ENCODE data around the gene FLYWCH1. TPM values are rescaled to one million over a fixed set of nuclear protein-coding genes. Genes with fewer than 3 reads are reported as not detected.

FLYWCH1 gene
- total RNA-seq, 1 experiment from 2014 or later: 23.3 TPM

GRCh38 chr16:2962334-2963073, 50.8 kb downstream of the FLYWCH1 start:
- Histone ChIP-seq H3K36me3 (ENCODE audit: control insufficient read depth, insufficient read depth, low read length) (no peaks in the 10 kb centered on the region), H3K9me3 (no peaks in the 10 kb centered on the region), H3K4me3 (ENCODE audit: low read depth, low read length) (no peak overlapping the region), H3K4me1 (peaks cover 6% of the 10 kb centered on the region), H3K27me3 (replicated peaks; ENCODE audit: control insufficient read depth, insufficient read depth, low read length) (no peaks in the 10 kb centered on the region)
- Mint-ChIP-seq H3K9me3 (ENCODE audit: unreplicated experiment) (no peaks in the 10 kb centered on the region), H3K36me3 (ENCODE audit: insufficient read depth, unreplicated experiment) (peaks cover 10% of the 10 kb centered on the region), H3K27ac (ENCODE audit: unreplicated experiment) (no peak overlapping the region), H3K4me1 (ENCODE audit: low read depth, unreplicated experiment) (no peaks in the 10 kb centered on the region), H3K4me3 (ENCODE audit: unreplicated experiment) (no peak overlapping the region), H3K27me3 (ENCODE audit: insufficient read depth, unreplicated experiment) (no peaks in the 10 kb centered on the region)
- no TSS peak for BruUV-seq (replicated peaks)
- POLR2A ChIA-PET: no interaction called here
- intact Hi-C loops (cut with micrococcal nuclease; ENCODE audit: unreplicated experiment): no loop called here
- CTCF ChIA-PET: interaction anchor here (0.6 kb wide), 1 partner anchor 15 kb away, joined by 3 read pairs; no protein-coding TSS in a partner anchor
- TF ChIP-seq CTCF (IDR thresholded peaks at IDR 0.05; ENCODE audit: insufficient read depth in 1 of 2, low read depth in 1 of 2, low read length in 1 of 2, severe bottlenecking in 1 of 2, unreplicated experiment in 1 of 2): no peak
- peak in 1 of 2 experiments; percentile 37 for DNase-seq

- BruUV-seq (replicated peaks): no TSS peak
- peak in 1 of 2 experiments; percentile 31 for DNase-seq
- H3K27me3 ChIP-seq (replicated peaks; ENCODE audit: control insufficient read depth, insufficient read depth, low read length): no peaks in the 10 kb centered on the region
- H3K4me1 ChIP-seq: peaks cover 10% of the 10 kb centered on the region
- Mint-ChIP-seq H3K27me3 (ENCODE audit: insufficient read depth, unreplicated experiment) (no peaks in the 10 kb centered on the region), H3K27ac (ENCODE audit: unreplicated experiment) (no peak overlapping the region), H3K4me1 (ENCODE audit: low read depth, unreplicated experiment) (no peaks in the 10 kb centered on the region), H3K9me3 (ENCODE audit: unreplicated experiment) (no peaks in the 10 kb centered on the region), H3K36me3 (ENCODE audit: insufficient read depth, unreplicated experiment) (peaks cover 10% of the 10 kb centered on the region), H3K4me3 (ENCODE audit: unreplicated experiment) (peak overlapping the region; percentile 93)
- no peak for TF ChIP-seq CTCF (IDR thresholded peaks at IDR 0.05; ENCODE audit: insufficient read depth in 1 of 2, low read depth in 1 of 2, low read length in 1 of 2, severe bottlenecking in 1 of 2, unreplicated experiment in 1 of 2)
- ChIA-PET CTCF (interaction anchor here (0.6 kb wide), 1 partner anchor 16 kb away, joined by 3 read pairs; no protein-coding TSS in a partner anchor), POLR2A (no interaction called here)
- H3K4me3 ChIP-seq (ENCODE audit: low read depth, low read length): peak overlapping the region; percentile 54
- no peaks in the 10 kb centered on the region for H3K9me3 ChIP-seq
- intact Hi-C loops (cut with micrococcal nuclease; ENCODE audit: unreplicated experiment): no loop called here
- H3K36me3 ChIP-seq (ENCODE audit: control insufficient read depth, insufficient read depth, low read length): no peaks in the 10 kb centered on the region
Observed at GRCh38 chr16:2963074-2963722, 51.5 kb downstream of the FLYWCH1 start.

GRCh38 chr16:2963723-2964474, 52.2 kb downstream of the FLYWCH1 start, which contains the start of gene KREMEN2:
Gene KREMEN2 (plus strand): TSS chr16:2964275. CDS start chr16:2964521, 246 bp downstream.
- Mint-ChIP-seq H3K4me3 (ENCODE audit: unreplicated experiment) (peak within 1 kb of the TSS; percentile 93), H3K9me3 (ENCODE audit: unreplicated experiment) (no peaks in the 10 kb centered on the region), H3K4me1 (ENCODE audit: low read depth, unreplicated experiment) (no peaks in the 10 kb centered on the region), H3K36me3 (ENCODE audit: insufficient read depth, unreplicated experiment) (peaks cover 10% of the 10 kb centered on the region), H3K27ac (ENCODE audit: unreplicated experiment) (no peak within 1 kb of the TSS), H3K27me3 (ENCODE audit: insufficient read depth, unreplicated experiment) (no peaks in the 10 kb centered on the region)
- no peaks in the 10 kb centered on the region for H3K9me3 ChIP-seq
- no peaks in the 10 kb centered on the region for H3K27me3 ChIP-seq (replicated peaks; ENCODE audit: control insufficient read depth, insufficient read depth, low read length)
- TF ChIP-seq CTCF (IDR thresholded peaks at IDR 0.05; ENCODE audit: insufficient read depth in 1 of 2, low read depth in 1 of 2, low read length in 1 of 2, severe bottlenecking in 1 of 2, unreplicated experiment in 1 of 2): no peak
- peaks cover 17% of the 10 kb centered on the region for H3K4me1 ChIP-seq
- CTCF ChIA-PET: interaction anchor here (0.9 to 1.9 kb wide), 3 partner anchors 17 to 68 kb away, joined by 3 to 5 read pairs (median 4); partner anchors contain the start of gene PKMYT1
- H3K4me3 ChIP-seq (ENCODE audit: low read depth, low read length): peak within 1 kb of the TSS; percentile 54
- no peaks in the 10 kb centered on the region for H3K36me3 ChIP-seq (ENCODE audit: control insufficient read depth, insufficient read depth, low read length)
- POLR2A ChIA-PET: interaction anchor here (1.0 kb wide), 1 partner anchor 17 kb away, joined by 5 read pairs; the partner anchor contains the start of gene PKMYT1
- intact Hi-C loops (cut with micrococcal nuclease; ENCODE audit: unreplicated experiment): no loop called here
- no TSS peak for BruUV-seq (replicated peaks)
- peak; percentile 85 to 92 for DNase-seq

Data from Caco-2 (cell line).